Posterior cingulate gyrus (tissue), 11 donors: Measurements from ENCODE around the gene CREBZF.
A peak's percentile ranks its signal among the peaks of the same experiment; 100 is the strongest.
"Not testable (repeated sequence)": the region's sequence is repeated elsewhere in the genome, so short reads cannot be mapped to it uniquely, and the experiment has no call there.

ENCODE experiments used
- DNase-seq, 10 donors: peaks; one replicate each; pipeline versions ENCODE4 v3.0.0 to v3.0.0-alpha.2; 2020 to 2021; ENCODE audit warnings: mixed read lengths in 3 of 10
- intact Hi-C: fragments of 100-400 bp; cut with DNase I; formaldehyde crosslinking; loops from one replicate; pipeline ENCODE4 v1.15.1; 2023

CREBZF gene

DNA sequence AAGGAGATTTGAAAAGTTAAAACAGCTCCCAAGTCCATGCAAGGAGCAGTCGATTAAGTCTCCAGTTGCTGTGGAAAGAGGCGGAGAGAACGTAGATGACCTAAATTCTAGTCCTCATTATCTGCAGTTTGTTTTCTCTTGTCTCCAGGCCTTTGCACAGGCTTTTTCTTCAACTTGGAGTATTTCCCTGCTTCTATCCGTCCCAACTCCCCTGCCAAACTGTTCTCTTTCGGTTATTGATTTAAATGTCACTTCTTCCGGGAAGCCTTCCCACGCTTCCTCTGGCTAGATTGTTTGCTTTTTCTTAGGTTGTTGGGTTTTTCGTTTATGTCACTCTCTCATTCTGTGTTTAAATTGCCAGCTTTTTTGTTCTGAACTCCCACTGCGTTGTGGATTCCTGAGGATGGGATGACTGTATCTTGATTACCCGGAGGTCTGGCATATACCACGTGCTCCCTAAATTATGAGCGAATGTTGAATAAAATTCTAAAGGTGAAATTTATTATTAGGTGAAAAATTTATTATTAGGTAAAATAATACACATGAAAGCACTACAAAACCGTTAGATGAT lies 36.1 kb downstream of the CREBZF start:
- DNase-seq = no peak
- intact Hi-C loops = loop anchor here (1.0 to 2.0 kb wide), 2 partner anchors 18 to 35 kb away; partner anchors contain the start of gene TMEM126A

DNA sequence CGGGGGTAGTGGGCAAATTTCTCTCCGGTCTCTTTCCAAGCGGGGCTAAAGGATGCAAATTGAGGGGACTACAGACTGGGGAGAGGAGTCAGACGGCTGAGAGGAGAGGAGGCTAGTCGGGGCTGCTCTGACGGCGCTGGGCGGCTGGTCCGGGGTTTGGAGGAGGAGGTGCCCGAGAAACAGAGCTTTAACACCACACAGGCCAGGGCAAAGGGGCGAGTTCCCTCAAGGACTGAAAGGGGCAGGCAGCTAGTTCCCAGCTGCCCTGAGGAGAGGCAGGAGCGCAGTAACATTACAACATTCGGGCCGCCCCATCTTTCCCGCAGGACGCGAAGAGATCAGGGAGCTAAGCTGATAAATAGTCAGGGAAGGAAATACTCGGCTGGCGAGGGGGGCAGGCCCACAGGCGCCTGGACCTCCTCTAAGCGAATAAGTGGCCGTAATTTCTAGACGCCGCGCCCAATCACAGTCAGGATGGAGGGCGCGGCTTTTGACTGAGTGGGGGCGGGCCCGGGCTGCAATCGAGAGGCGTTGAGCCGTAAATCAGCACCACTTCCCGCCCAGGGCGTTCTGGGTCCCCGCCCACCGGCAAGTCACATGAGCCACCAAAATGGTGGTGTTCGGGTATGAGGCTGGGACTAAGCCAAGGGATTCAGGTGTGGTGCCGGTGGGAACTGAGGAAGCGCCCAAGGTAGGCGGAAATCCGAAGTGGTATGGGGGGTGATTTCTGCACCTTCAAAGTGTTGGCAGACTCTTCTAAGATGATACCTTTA lies 36.7 kb downstream of the CREBZF start, which contains the start of gene TMEM126B:
TSS of gene TMEM126B (plus strand) at position 596 of the 773 bp plus-strand sequence. CDS start at position 611, 15 bp downstream.
- intact Hi-C loops = loop anchor here (1.0 to 2.0 kb wide), 2 partner anchors 19 to 36 kb away; partner anchors contain the start of gene TMEM126A

DNA sequence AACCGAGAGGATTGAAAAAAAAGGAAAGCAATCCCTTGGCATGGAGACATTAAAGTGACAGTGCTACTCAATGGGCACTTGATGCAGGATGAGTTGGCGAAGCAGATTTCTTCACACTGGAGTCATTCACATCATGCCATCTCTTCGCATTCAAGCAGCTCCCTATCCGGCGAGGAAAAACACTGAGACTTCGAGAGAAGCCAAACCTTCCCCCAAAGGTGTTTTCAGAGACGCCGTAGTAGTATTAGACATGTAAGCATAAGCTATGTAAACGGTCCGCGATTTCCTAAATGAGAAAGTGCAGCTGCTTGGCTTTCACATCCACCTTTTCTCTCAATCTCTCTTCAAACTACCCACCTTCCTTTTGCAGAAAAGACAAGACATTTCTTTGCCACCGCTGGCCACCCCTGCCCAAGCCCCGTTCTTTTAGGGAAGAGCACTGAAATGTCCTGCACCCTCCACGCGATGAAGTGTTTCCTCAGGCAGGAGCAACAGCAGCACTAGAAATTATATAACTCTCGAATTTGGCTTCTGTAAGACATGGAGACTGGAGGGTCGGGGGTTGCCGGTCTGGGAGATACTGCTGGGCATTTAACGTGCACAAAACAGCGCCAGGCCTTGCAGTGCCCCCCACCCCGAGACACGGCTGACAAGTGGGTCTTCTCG lies 37.5 kb downstream of the CREBZF start, which contains the start of gene DLG2:
TSS of gene DLG2 (minus strand) at position 13 of the 666 bp plus-strand sequence.
- DNase-seq = peak in 3 of 10 donors; percentile 16 to 29 (median 17)
- intact Hi-C loops = no loop called here

More for the DNA sequence above, 36.7 kb downstream of the CREBZF start, which contains the start of gene TMEM126B:
- DNase-seq = peak; percentile 97 to 100 (median 98)

DNA sequence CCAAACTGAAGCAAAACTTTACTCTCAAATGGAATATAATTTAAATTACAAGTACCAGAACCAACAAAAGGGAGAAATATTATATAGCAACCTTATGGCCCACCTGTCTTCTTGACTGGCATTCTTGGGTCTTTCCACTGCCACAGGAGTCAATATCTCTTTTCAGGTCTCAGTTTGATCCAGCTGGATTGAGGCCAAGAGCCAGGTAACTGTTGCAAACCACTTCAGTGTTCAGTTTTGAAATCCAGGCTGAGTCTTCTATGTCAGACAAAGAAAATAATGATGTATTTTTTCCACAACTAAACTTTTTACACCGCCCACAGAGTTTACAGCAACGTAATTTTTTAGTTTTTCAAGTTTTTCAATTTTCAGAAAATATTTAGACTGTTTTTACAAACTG lies 38.4 kb downstream of the CREBZF start:
- intact Hi-C loops = no loop called here
- DNase-seq = no peak

DNA sequence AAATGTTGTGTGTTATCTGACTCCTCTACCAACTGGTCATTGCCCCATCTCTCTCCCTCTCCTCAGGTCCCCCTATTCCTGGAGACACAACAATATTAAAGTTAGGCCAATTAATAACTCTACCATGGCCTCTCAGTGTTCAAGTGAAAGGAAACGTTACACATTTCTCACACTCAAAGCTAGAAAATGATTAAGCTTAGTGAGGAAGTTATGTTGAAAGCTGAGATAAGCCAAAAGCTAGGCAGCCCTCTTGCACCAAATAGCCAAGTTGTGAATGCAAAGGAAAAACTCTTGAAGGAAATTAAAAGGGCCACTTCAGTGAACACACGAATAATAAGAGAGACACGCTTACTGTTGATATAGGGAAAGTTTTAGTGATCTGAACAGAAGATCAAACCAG lies 44.7 kb downstream of the CREBZF start:
- no peak for DNase-seq
- intact Hi-C loops = no loop called here

DNA sequence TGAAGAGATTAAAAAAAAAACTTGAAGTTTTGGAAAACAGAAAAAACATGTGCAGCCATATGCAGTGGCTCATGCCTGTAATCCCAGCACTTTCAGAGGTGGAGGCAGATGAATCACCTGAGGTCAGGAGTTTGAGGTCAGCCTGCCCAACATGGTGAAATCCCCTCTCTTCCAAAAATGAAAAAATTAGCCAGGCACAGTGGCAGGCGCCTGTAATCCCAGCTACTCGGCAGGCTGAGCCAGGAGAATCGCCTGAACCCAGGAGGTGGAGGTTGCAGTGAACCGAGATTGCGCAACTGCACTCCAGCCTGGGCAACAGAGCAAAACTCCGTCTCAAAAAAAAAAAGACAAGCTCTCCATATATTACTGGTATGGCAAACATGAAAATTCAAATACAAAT lies 45.4 kb downstream of the CREBZF start:
- no peak for DNase-seq
- intact Hi-C loops = no loop called here

DNA sequence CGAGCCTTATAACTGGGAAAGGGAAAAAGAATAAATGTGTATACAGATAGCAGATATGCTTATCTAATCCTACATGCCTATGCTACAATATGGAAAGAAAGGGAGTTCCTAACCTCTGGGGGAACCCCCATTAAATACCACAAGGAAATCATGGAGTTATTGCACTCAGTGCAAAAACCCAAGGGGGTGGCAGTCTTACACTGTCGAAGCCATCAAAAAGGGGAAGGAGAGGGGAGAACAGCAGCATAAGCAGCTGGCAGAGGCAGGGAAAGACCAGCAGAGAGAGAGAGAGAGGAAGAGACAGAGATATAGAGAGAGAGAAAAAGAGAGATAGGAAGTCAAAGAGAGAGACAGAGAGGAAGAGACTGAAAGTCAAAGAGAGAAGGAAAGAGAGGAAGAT lies 53.3 kb downstream of the CREBZF start:
- DNase-seq, intact Hi-C loops: not testable (repeated sequence)
